HCT116 (cell line): ENCODE results near the gene AFAP1L1.

Source experiments
- CBX3 ChIP-seq: IDR thresholded peaks from 2 replicates; pipeline ENCODE4 v1.6.1; 2012; ENCODE audit warnings: low read depth
- CEBPB ChIP-seq: IDR thresholded peaks from 2 replicates; pipeline ENCODE4 v1.6.1; 2012; ENCODE audit warnings: low read depth
- ELF1 ChIP-seq: IDR thresholded peaks from 2 replicates; pipeline ENCODE4 v1.6.1; 2012; ENCODE audit warnings: low read depth, borderline replicate concordance
- EZH2 ChIP-seq: fragments of 200-600 bp; sonication (generic); IDR thresholded peaks from 2 replicates; pipeline ENCODE4 v1.6.1; 2017; ENCODE audit warnings: antibody characterized with exemption, mixed run types
- EZH2phosphoT487 ChIP-seq: fragments of 200-600 bp; IDR thresholded peaks from 2 replicates; pipeline ENCODE4 v1.6.1; 2018; ENCODE audit warnings: antibody characterized with exemption, borderline replicate concordance
- POLR2A ChIP-seq: IDR thresholded peaks from 2 replicates; pipeline ENCODE4 v1.7.0; 2011; ENCODE audit warnings: borderline replicate concordance; ENCODE audit not compliant: insufficient read depth, insufficient read length; ENCODE audit errors: extremely low read depth
- POLR2AphosphoS5 ChIP-seq: IDR thresholded peaks from 2 replicates; pipeline ENCODE4 v1.6.1; 2011; ENCODE audit warnings: mild to moderate bottlenecking, low read depth, low read length, moderate library complexity
- RAD21 ChIP-seq: IDR thresholded peaks from 2 replicates; pipeline ENCODE4 v1.6.1; 2012; ENCODE audit warnings: low read depth, mild to moderate bottlenecking
- TCF7L2 ChIP-seq: IDR thresholded peaks from 2 replicates; pipeline ENCODE4 v1.7.0; 2011; ENCODE audit warnings: borderline replicate concordance, inconsistent platforms; ENCODE audit not compliant: insufficient read depth, insufficient read length; ENCODE audit errors: extremely low read depth
- TF ChIP-seq, protein P1 (sequence below), 3 experiments: fragments of 200-600 bp in 1 of 3; sonication (generic) in 1 of 3; IDR thresholded peaks in 2 of 3; conservative IDR thresholded peaks in 1 of 3; 2 replicates each; pipeline ENCODE4 v1.5.1; 2012 to 2017; ENCODE audit warnings: low read depth in 2 of 3, low read length in 2 of 3, antibody characterized with exemption in 1 of 3, borderline replicate concordance in 1 of 3, control low read depth in 1 of 3, mild to moderate bottlenecking in 1 of 3, mixed read lengths in 1 of 3, mixed run types in 1 of 3, moderate library complexity in 1 of 3; ENCODE audit not compliant: insufficient read depth in 1 of 3
- TF ChIP-seq, protein P2 (sequence below): IDR thresholded peaks from 2 replicates; pipeline ENCODE4 v1.6.1; 2012; ENCODE audit warnings: low read depth
- TF ChIP-seq, protein P3 (sequence below): IDR thresholded peaks from 2 replicates; pipeline ENCODE4 v1.6.1; 2012
- TF ChIP-seq, protein P4 (sequence below): IDR thresholded peaks from 2 replicates; pipeline ENCODE4 v1.6.1; 2011; ENCODE audit warnings: mild to moderate bottlenecking, low read length, moderate library complexity; ENCODE audit not compliant: insufficient replicate concordance; ENCODE audit errors: extremely low read depth

DNA sequence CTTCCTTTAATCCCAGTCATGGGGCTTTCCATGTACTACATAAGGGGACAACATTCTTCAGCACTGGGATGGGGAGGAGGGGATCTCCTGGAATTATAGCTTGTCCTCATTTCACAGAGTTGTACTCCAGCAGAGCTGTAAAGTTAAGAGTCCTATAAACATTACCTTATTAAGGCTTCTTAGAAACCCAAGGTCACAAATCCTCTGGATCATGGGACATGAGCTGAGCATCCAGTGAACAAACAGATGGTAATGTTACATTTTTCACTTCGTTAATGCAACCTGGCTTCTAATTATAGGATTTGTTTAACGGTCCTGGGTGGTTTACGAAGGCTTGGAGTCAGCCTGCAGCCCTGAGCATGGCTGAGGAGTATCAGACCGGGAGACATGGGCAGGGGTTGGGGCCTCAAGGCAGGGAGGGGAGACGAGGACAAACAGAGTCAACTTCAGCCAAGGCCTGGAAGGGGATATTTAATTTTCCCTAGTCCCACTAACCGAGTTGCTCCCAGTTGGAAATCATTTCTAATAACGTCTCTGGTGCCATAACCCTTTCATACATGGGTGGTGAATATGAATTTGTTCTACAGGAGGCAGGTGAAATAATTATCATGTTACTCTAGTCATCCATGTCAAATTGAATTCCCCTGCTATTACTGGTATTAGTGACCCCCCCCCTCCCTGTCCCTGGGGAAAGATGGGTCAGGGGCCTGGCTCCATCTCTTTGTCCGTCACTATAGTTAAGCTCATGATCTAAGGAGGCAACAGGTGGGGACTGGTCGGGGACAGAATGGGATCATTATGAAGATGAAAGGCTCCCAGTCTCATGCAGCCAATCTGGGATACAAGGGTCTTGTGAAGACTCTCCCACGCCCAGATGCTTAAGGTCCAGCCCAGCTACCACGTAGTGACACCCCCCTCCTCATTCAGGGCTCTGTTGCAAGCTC, 118.2 kb downstream of the AFAP1L1 start:
- no peak for TF ChIP-seq EZH2
- TF ChIP-seq POLR2A: no peak
- TF ChIP-seq CEBPB: no peak
- TF ChIP-seq RAD21: no peak
- TF ChIP-seq, protein P1, sequence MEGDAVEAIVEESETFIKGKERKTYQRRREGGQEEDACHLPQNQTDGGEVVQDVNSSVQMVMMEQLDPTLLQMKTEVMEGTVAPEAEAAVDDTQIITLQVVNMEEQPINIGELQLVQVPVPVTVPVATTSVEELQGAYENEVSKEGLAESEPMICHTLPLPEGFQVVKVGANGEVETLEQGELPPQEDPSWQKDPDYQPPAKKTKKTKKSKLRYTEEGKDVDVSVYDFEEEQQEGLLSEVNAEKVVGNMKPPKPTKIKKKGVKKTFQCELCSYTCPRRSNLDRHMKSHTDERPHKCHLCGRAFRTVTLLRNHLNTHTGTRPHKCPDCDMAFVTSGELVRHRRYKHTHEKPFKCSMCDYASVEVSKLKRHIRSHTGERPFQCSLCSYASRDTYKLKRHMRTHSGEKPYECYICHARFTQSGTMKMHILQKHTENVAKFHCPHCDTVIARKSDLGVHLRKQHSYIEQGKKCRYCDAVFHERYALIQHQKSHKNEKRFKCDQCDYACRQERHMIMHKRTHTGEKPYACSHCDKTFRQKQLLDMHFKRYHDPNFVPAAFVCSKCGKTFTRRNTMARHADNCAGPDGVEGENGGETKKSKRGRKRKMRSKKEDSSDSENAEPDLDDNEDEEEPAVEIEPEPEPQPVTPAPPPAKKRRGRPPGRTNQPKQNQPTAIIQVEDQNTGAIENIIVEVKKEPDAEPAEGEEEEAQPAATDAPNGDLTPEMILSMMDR (IDR thresholded peaks at IDR 0.05 in 2 of 3, conservative IDR thresholded peaks at IDR 0.05 in 1 of 3; ENCODE audit: borderline replicate concordance in 1 of 3, insufficient read depth in 1 of 3, low read depth in 2 of 3, low read length in 2 of 3): no peak
- TF ChIP-seq, protein P2, sequence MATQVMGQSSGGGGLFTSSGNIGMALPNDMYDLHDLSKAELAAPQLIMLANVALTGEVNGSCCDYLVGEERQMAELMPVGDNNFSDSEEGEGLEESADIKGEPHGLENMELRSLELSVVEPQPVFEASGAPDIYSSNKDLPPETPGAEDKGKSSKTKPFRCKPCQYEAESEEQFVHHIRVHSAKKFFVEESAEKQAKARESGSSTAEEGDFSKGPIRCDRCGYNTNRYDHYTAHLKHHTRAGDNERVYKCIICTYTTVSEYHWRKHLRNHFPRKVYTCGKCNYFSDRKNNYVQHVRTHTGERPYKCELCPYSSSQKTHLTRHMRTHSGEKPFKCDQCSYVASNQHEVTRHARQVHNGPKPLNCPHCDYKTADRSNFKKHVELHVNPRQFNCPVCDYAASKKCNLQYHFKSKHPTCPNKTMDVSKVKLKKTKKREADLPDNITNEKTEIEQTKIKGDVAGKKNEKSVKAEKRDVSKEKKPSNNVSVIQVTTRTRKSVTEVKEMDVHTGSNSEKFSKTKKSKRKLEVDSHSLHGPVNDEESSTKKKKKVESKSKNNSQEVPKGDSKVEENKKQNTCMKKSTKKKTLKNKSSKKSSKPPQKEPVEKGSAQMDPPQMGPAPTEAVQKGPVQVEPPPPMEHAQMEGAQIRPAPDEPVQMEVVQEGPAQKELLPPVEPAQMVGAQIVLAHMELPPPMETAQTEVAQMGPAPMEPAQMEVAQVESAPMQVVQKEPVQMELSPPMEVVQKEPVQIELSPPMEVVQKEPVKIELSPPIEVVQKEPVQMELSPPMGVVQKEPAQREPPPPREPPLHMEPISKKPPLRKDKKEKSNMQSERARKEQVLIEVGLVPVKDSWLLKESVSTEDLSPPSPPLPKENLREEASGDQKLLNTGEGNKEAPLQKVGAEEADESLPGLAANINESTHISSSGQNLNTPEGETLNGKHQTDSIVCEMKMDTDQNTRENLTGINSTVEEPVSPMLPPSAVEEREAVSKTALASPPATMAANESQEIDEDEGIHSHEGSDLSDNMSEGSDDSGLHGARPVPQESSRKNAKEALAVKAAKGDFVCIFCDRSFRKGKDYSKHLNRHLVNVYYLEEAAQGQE: no peak
- TF ChIP-seq, protein P3, sequence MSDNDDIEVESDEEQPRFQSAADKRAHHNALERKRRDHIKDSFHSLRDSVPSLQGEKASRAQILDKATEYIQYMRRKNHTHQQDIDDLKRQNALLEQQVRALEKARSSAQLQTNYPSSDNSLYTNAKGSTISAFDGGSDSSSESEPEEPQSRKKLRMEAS: no peak
- TF ChIP-seq POLR2AphosphoS5: no peak
- no peak for TF ChIP-seq CBX3
- no peak for TF ChIP-seq EZH2phosphoT487
- TF ChIP-seq, protein P4, sequence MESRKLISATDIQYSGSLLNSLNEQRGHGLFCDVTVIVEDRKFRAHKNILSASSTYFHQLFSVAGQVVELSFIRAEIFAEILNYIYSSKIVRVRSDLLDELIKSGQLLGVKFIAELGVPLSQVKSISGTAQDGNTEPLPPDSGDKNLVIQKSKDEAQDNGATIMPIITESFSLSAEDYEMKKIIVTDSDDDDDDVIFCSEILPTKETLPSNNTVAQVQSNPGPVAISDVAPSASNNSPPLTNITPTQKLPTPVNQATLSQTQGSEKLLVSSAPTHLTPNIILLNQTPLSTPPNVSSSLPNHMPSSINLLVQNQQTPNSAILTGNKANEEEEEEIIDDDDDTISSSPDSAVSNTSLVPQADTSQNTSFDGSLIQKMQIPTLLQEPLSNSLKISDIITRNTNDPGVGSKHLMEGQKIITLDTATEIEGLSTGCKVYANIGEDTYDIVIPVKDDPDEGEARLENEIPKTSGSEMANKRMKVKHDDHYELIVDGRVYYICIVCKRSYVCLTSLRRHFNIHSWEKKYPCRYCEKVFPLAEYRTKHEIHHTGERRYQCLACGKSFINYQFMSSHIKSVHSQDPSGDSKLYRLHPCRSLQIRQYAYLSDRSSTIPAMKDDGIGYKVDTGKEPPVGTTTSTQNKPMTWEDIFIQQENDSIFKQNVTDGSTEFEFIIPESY: no peak
- no peak for TF ChIP-seq TCF7L2
- no peak for TF ChIP-seq ELF1
